ENCODE measurements around the gene RAD51B. TPM values are rescaled to one million over a fixed set of nuclear protein-coding genes. Genes with fewer than 3 reads are reported as not detected.
A peak's percentile ranks its signal among the peaks of the same experiment; 100 is the strongest.

RAD51B gene
- total and polyA plus RNA-seq, 2 of the 13 experiments (the other 11 are each of a cell fraction or from before 2014, with no cell fraction given) = 7.0 to 9.5 TPM

DNA sequence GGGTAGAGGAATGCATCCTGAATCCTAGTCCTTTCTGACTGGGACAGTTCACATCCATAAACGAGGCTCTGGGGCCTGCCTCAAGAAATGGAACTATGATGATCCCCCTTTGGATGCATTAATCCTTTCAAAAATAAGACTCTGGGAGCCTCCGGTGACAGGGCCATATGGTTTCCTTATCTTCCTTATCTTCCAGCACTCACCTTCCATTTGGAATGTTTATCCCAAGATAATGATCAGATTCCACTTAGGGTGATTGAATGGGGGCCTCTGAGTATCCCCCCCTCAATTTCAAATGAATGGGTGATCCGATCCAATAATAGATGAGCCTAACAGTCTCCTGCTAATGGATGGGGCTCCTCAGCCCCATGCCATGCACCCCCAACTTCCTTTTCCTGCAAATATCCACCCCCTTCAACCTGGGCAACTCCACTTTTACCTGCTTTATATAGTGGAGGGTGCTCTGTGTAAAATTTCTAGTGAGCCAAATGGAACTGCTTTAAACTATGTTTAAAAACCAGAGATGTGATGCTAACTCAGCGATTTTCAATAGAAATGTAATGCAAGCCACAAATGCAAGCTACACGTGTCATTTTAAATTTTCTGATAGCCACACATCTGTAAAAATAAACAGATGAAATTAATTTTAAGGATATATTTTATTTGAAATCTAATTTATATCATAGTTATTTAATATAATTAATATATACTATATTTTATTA is 815.5 kb downstream of the RAD51B start:
- ATAC-seq = no peak
- no peak overlapping the region for H3K4me2 ChIP-seq (ENCODE audit: low read depth, low read length)
- no peak for DNase-seq (ENCODE audit: low spot score)
- H3K4me1 ChIP-seq (ENCODE audit: insufficient read depth, low read length) = peaks cover 77% of the 10 kb centered on the region
- ChIA-PET CTCF (ENCODE audit: low intra/inter-chr PET ratio, low total read pairs) (no interaction called here), POLR2A (no interaction called here)
- no peaks in the 10 kb centered on the region for H3K36me3 ChIP-seq (replicated peaks in 1 of 2; ENCODE audit: control insufficient read depth in 1 of 2, insufficient read depth in 2 of 2, low read length in 2 of 2)
- BruUV-seq (replicated peaks) = no TSS peak
- H4K20me1 ChIP-seq (ENCODE audit: insufficient read depth, low read length) = no peaks in the 10 kb centered on the region
- no peaks in the 10 kb centered on the region for H3K79me2 ChIP-seq (ENCODE audit: insufficient read depth, low read length)
- 79% methylated on average over 5 of the region's 5 CpGs for WGBS (ENCODE audit: low lambda C conversion rate)
- no peak overlapping the region for H3K27ac ChIP-seq (ENCODE audit: extremely low read length, insufficient read depth, low read length)
- H3K9me3 ChIP-seq (ENCODE audit: low read length) = no peaks in the 10 kb centered on the region
- H3K4me3 ChIP-seq (replicated peaks in 1 of 3; ENCODE audit: insufficient read depth in 1 of 3, low read depth in 2 of 3, low read length in 3 of 3) = no peak overlapping the region
- TF ChIP-seq MAFF (IDR thresholded peaks at IDR 0.05; ENCODE audit: low read depth, low read length) (peak; percentile 91), MAFK (conservative IDR thresholded peaks at IDR 0.05 in 1 of 2, IDR thresholded peaks at IDR 0.05 in 1 of 2; ENCODE audit: low read length in 2 of 2) (peak; percentile 91 to 95), ATRX (CRISPR knock-in tag; IDR thresholded peaks at IDR 0.05; ENCODE audit: borderline replicate concordance) (no peak)
- in situ Hi-C loops (cut with HindIII; ENCODE audit: extremely low pct_ligation_motif_present, low pct_unique_long_range_greater_than_20kb) (no loop called here), intact Hi-C loops (cut with micrococcal nuclease; ENCODE audit: unreplicated experiment) (no loop called here)
- H3K9ac ChIP-seq (ENCODE audit: insufficient read depth, low read depth, low read length) = no peak overlapping the region
- no peak for FAIRE-seq
- H3K27me3 ChIP-seq (ENCODE audit: control insufficient read depth in 1 of 2, insufficient read depth in 2 of 2, low read length in 2 of 2) = no peaks in the 10 kb centered on the region
- no peak overlapping the region for H2AFZ ChIP-seq (ENCODE audit: low read length)

DNA sequence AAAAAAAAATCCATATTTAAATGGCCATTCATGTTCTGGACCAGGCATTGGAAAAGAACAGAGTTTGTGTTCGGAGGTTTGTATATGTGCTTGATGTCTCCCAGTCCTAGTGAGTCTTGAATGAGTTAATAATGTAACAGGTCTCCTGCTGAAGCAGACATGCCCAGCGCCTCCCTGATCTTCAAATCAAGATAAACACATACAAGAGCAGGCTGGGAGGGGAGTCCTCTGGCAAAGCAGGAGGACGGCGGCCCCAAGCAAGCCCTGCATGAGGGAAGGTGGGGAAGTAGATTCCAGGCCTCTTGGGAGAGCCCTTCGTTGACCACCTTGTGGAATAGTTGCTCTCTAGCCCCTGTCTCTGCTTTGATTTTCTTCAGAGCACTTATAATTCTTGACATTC is 817.0 kb downstream of the RAD51B start:
- Histone ChIP-seq H3K4me1 (ENCODE audit: insufficient read depth, low read length) (peaks cover 62% of the 10 kb centered on the region), H3K9me3 (ENCODE audit: low read length) (peaks cover 13% of the 10 kb centered on the region), H2AFZ (ENCODE audit: low read length) (no peak overlapping the region), H3K4me2 (ENCODE audit: low read depth, low read length) (no peak overlapping the region), H3K36me3 (replicated peaks in 1 of 2; ENCODE audit: control insufficient read depth in 1 of 2, insufficient read depth in 2 of 2, low read length in 2 of 2) (no peaks in the 10 kb centered on the region), H3K9ac (ENCODE audit: insufficient read depth, low read depth, low read length) (no peak overlapping the region), H3K27ac (ENCODE audit: extremely low read length, insufficient read depth, low read length) (no peak overlapping the region), H3K27me3 (ENCODE audit: control insufficient read depth in 1 of 2, insufficient read depth in 2 of 2, low read length in 2 of 2) (no peaks in the 10 kb centered on the region), H3K79me2 (ENCODE audit: insufficient read depth, low read length) (no peaks in the 10 kb centered on the region), H4K20me1 (ENCODE audit: insufficient read depth, low read length) (no peaks in the 10 kb centered on the region), H3K4me3 (replicated peaks in 1 of 3; ENCODE audit: insufficient read depth in 1 of 3, low read depth in 2 of 3, low read length in 3 of 3) (no peak overlapping the region)
- ATAC-seq = no peak
- in situ Hi-C loops (cut with HindIII; ENCODE audit: extremely low pct_ligation_motif_present, low pct_unique_long_range_greater_than_20kb) = no loop called here
- CTCF ChIA-PET (ENCODE audit: low intra/inter-chr PET ratio, low total read pairs) = no interaction called here
- no TSS peak for BruUV-seq (replicated peaks)
- FAIRE-seq = no peak
- intact Hi-C loops (cut with micrococcal nuclease; ENCODE audit: unreplicated experiment) = no loop called here
- WGBS (ENCODE audit: low lambda C conversion rate) = 65% methylated on average over 5 of the region's 5 CpGs
- POLR2A ChIA-PET = no interaction called here
- no peak for DNase-seq (ENCODE audit: low spot score)
- TF ChIP-seq NFE2L1 (CRISPR knock-in tag; IDR thresholded peaks at IDR 0.05; ENCODE audit: borderline replicate concordance) (no peak), ZNF766 (CRISPR knock-in tag; IDR thresholded peaks at IDR 0.05; ENCODE audit: borderline replicate concordance) (no peak), ZBTB7B (CRISPR knock-in tag; IDR thresholded peaks at IDR 0.05) (no peak), SP2 (CRISPR knock-in tag; IDR thresholded peaks at IDR 0.05) (no peak)
- TF ChIP-seq, protein P1, sequence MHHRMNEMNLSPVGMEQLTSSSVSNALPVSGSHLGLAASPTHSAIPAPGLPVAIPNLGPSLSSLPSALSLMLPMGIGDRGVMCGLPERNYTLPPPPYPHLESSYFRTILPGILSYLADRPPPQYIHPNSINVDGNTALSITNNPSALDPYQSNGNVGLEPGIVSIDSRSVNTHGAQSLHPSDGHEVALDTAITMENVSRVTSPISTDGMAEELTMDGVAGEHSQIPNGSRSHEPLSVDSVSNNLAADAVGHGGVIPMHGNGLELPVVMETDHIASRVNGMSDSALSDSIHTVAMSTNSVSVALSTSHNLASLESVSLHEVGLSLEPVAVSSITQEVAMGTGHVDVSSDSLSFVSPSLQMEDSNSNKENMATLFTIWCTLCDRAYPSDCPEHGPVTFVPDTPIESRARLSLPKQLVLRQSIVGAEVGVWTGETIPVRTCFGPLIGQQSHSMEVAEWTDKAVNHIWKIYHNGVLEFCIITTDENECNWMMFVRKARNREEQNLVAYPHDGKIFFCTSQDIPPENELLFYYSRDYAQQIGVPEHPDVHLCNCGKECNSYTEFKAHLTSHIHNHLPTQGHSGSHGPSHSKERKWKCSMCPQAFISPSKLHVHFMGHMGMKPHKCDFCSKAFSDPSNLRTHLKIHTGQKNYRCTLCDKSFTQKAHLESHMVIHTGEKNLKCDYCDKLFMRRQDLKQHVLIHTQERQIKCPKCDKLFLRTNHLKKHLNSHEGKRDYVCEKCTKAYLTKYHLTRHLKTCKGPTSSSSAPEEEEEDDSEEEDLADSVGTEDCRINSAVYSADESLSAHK (CRISPR knock-in tag; IDR thresholded peaks at IDR 0.05; ENCODE audit: borderline replicate concordance) = no peak
- TF ChIP-seq, protein P2, sequence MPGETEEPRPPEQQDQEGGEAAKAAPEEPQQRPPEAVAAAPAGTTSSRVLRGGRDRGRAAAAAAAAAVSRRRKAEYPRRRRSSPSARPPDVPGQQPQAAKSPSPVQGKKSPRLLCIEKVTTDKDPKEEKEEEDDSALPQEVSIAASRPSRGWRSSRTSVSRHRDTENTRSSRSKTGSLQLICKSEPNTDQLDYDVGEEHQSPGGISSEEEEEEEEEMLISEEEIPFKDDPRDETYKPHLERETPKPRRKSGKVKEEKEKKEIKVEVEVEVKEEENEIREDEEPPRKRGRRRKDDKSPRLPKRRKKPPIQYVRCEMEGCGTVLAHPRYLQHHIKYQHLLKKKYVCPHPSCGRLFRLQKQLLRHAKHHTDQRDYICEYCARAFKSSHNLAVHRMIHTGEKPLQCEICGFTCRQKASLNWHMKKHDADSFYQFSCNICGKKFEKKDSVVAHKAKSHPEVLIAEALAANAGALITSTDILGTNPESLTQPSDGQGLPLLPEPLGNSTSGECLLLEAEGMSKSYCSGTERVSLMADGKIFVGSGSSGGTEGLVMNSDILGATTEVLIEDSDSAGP (CRISPR knock-in tag; IDR thresholded peaks at IDR 0.05; ENCODE audit: borderline replicate concordance) = no peak

Data from HepG2 (cell line).